Mesodermal cell (in vitro differentiated cells): Measurements from ENCODE around the gene AMELX. TPM values are rescaled to one million over a fixed set of nuclear protein-coding genes. Genes with fewer than 3 reads are reported as not detected.

Source experiments
- H3K27ac ChIP-seq: 2 replicates; pipeline ENCODE4 v1.7.0; 2013; ENCODE audit warnings: mild to moderate bottlenecking, low read depth, low read length, moderate library complexity; ENCODE audit not compliant: severe bottlenecking
- H3K36me3 ChIP-seq: 2 replicates; pipeline ENCODE4 v1.7.1; 2013; ENCODE audit warnings: mild to moderate bottlenecking, low read length, moderate library complexity; ENCODE audit not compliant: control insufficient read depth, insufficient read depth
- H3K4me1 ChIP-seq: one replicate; pipeline ENCODE4 v1.7.1; 2013; ENCODE audit warnings: mild to moderate bottlenecking, low read length; ENCODE audit not compliant: insufficient read depth, control insufficient read depth, poor library complexity, severe bottlenecking
- H3K4me3 ChIP-seq: 2 replicates; pipeline ENCODE4 v1.7.0; 2013; ENCODE audit warnings: low read length, control low read depth, mild to moderate bottlenecking; ENCODE audit not compliant: insufficient read depth, poor library complexity, severe bottlenecking; ENCODE audit errors: extremely low read depth
- H3K9me3 ChIP-seq: 2 replicates; pipeline ENCODE4 v1.7.1; 2013; ENCODE audit warnings: mild to moderate bottlenecking, low read length, moderate library complexity; ENCODE audit not compliant: control insufficient read depth
- WGBS, 2 experiments: methylation state at CpG; one replicate each; pipeline ENCODE4 v1.1.5; 2013; ENCODE audit warnings: missing lambda C conversion rate in 2 of 2; ENCODE audit not compliant: insufficient coverage in 2 of 2; 5-methylcytosine and 5-hydroxymethylcytosine counted together
- polyA plus RNA-seq, 2 experiments: library from polyadenylated mRNA; stranded (reverse); fragments of 50-300 nt; gene quantifications; one replicate each; pipeline ENCODE4 v1.2.3, GENCODE V29; 2013

AMELX gene
- not detected for polyA plus RNA-seq (2013, experiment 1 of 2)
- polyA plus RNA-seq (2013, experiment 2 of 2), result not detected

- Histone ChIP-seq H3K27ac (no peak within 1 kb of the TSS), H3K4me1 (no peaks in the 10 kb centered on the region), H3K4me3 (no peak within 1 kb of the TSS), H3K9me3 (no peaks in the 10 kb centered on the region), H3K36me3 (no peaks in the 10 kb centered on the region)
- 100% methylated on average over 1 of the region's 2 CpGs; no CpG with 5 or more reads in 1 of the 2 experiments for WGBS, 2 experiments
Measured at GRCh38 chrX:11293113-11293512, at the start of gene AMELX. Gene AMELX, plus strand, starts transcription at chrX:11293413. Its CDS starts 1,376 bp downstream, at chrX:11294789.

GRCh38 chrX:11244636-11245035, 48.6 kb upstream of the AMELX start:
- 100% methylated on average over 1 of the region's 2 CpGs; no CpG with 5 or more reads in 1 of the 2 experiments for WGBS, 2 experiments
- H3K4me1 ChIP-seq, result no peaks in the 10 kb centered on the region

GRCh38 chrX:11254417-11255109, 38.6 kb upstream of the AMELX start:
- no peak overlapping the region for H3K4me3 ChIP-seq
- WGBS, 2 experiments, result 85 to 100% methylated on average over 1 to 5 of the region's 5 CpGs
- no peaks in the 10 kb centered on the region for H3K36me3 ChIP-seq
- no peaks in the 10 kb centered on the region for H3K4me1 ChIP-seq
- H3K9me3 ChIP-seq, result no peaks in the 10 kb centered on the region
- no peak overlapping the region for H3K27ac ChIP-seq

More at GRCh38 chrX:11244636-11245035, 48.6 kb upstream of the AMELX start:
- Histone ChIP-seq H3K27ac (no peak overlapping the region), H3K36me3 (no peaks in the 10 kb centered on the region), H3K9me3 (no peaks in the 10 kb centered on the region), H3K4me3 (no peak overlapping the region)

- H3K4me3 ChIP-seq, result no peak overlapping the region
- no CpG with 5 or more reads among the region's 2 CpGs for WGBS, 2 experiments
- no peaks in the 10 kb centered on the region for H3K4me1 ChIP-seq
- H3K27ac ChIP-seq, result no peak overlapping the region
- H3K9me3 ChIP-seq, result no peaks in the 10 kb centered on the region
- no peaks in the 10 kb centered on the region for H3K36me3 ChIP-seq
Measured at GRCh38 chrX:11257290-11257689, 35.9 kb upstream of the AMELX start.

- 90 to 100% methylated on average over 1 to 2 of the region's 2 CpGs for WGBS, 2 experiments
- Histone ChIP-seq H3K4me3 (no peak overlapping the region), H3K4me1 (no peaks in the 10 kb centered on the region), H3K36me3 (no peaks in the 10 kb centered on the region), H3K27ac (no peak overlapping the region), H3K9me3 (no peaks in the 10 kb centered on the region)
Measured at GRCh38 chrX:11257711-11258110, 35.5 kb upstream of the AMELX start.

- Histone ChIP-seq H3K9me3 (no peaks in the 10 kb centered on the region), H3K4me3 (no peak overlapping the region)
- WGBS, 2 experiments, result no CpG with 5 or more reads among the region's 1 CpG
Measured at GRCh38 chrX:11259437-11259836, 33.8 kb upstream of the AMELX start.

GRCh38 chrX:11261260-11261659, 32.0 kb upstream of the AMELX start:
- Histone ChIP-seq H3K27ac (no peak overlapping the region), H3K4me3 (no peak overlapping the region), H3K9me3 (no peaks in the 10 kb centered on the region), H3K36me3 (no peaks in the 10 kb centered on the region), H3K4me1 (no peaks in the 10 kb centered on the region)
- no CpG with 5 or more reads among the region's 1 CpG for WGBS, 2 experiments

More at GRCh38 chrX:11259437-11259836, 33.8 kb upstream of the AMELX start:
- H3K4me1 ChIP-seq, result no peaks in the 10 kb centered on the region
- H3K36me3 ChIP-seq, result no peaks in the 10 kb centered on the region
- H3K27ac ChIP-seq, result no peak overlapping the region

- Histone ChIP-seq H3K27ac (no peak overlapping the region), H3K9me3 (no peaks in the 10 kb centered on the region), H3K4me1 (no peaks in the 10 kb centered on the region), H3K4me3 (no peak overlapping the region), H3K36me3 (no peaks in the 10 kb centered on the region)
- WGBS, 2 experiments, result no CpG with 5 or more reads among the region's 1 CpG
Measured at GRCh38 chrX:11264925-11265324, 28.3 kb upstream of the AMELX start.

GRCh38 chrX:11265352-11265751, 27.9 kb upstream of the AMELX start:
- WGBS, 2 experiments, result 100% methylated on average over 1 of the region's 3 CpGs
- H3K36me3 ChIP-seq, result no peaks in the 10 kb centered on the region
- no peak overlapping the region for H3K27ac ChIP-seq
- no peak overlapping the region for H3K4me3 ChIP-seq
- H3K9me3 ChIP-seq, result no peaks in the 10 kb centered on the region
- H3K4me1 ChIP-seq, result no peaks in the 10 kb centered on the region

GRCh38 chrX:11266573-11267003, 26.6 kb upstream of the AMELX start:
- Histone ChIP-seq H3K9me3 (no peaks in the 10 kb centered on the region), H3K27ac (no peak overlapping the region), H3K36me3 (no peaks in the 10 kb centered on the region), H3K4me3 (no peak overlapping the region), H3K4me1 (peaks cover 4% of the 10 kb centered on the region)
- no CpG with 5 or more reads among the region's 5 CpGs for WGBS, 2 experiments

- no peaks in the 10 kb centered on the region for H3K36me3 ChIP-seq
- no peak overlapping the region for H3K4me3 ChIP-seq
- no peaks in the 10 kb centered on the region for H3K9me3 ChIP-seq
- WGBS, 2 experiments, result no CpG with 5 or more reads among the region's 3 CpGs
- H3K4me1 ChIP-seq, result peaks cover 4% of the 10 kb centered on the region
- no peak overlapping the region for H3K27ac ChIP-seq
Measured at GRCh38 chrX:11267425-11267824, 25.8 kb upstream of the AMELX start.
